ENCODE data around the gene C19orf67.

DNA sequence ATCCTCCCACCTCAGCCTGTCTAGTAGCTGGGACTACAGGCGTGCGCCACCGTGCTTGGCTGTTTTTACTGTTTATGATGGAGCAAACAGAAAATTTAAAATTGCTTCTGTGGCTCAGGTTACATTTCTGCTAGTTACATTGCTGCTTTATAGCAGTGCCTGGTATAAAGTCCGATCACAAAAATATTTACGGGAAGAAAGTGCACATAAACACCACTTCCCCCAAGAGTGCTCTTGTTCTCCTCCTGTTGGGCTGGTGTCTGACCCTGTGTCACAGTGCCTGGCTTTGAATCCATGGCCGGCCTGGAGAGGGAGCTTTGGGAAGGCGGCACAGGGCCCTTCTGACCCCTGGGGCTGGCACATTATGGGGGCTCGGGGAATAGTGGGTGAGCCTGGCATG, 20.1 kb upstream of the C19orf67 start:
- TF ChIP-seq, protein P1, sequence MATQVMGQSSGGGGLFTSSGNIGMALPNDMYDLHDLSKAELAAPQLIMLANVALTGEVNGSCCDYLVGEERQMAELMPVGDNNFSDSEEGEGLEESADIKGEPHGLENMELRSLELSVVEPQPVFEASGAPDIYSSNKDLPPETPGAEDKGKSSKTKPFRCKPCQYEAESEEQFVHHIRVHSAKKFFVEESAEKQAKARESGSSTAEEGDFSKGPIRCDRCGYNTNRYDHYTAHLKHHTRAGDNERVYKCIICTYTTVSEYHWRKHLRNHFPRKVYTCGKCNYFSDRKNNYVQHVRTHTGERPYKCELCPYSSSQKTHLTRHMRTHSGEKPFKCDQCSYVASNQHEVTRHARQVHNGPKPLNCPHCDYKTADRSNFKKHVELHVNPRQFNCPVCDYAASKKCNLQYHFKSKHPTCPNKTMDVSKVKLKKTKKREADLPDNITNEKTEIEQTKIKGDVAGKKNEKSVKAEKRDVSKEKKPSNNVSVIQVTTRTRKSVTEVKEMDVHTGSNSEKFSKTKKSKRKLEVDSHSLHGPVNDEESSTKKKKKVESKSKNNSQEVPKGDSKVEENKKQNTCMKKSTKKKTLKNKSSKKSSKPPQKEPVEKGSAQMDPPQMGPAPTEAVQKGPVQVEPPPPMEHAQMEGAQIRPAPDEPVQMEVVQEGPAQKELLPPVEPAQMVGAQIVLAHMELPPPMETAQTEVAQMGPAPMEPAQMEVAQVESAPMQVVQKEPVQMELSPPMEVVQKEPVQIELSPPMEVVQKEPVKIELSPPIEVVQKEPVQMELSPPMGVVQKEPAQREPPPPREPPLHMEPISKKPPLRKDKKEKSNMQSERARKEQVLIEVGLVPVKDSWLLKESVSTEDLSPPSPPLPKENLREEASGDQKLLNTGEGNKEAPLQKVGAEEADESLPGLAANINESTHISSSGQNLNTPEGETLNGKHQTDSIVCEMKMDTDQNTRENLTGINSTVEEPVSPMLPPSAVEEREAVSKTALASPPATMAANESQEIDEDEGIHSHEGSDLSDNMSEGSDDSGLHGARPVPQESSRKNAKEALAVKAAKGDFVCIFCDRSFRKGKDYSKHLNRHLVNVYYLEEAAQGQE (IDR thresholded peaks at IDR 0.05; ENCODE audit: insufficient read depth in 1 of 2, low read depth in 2 of 2, low read length in 1 of 2) = no peak
- TF ChIP-seq, protein P2, sequence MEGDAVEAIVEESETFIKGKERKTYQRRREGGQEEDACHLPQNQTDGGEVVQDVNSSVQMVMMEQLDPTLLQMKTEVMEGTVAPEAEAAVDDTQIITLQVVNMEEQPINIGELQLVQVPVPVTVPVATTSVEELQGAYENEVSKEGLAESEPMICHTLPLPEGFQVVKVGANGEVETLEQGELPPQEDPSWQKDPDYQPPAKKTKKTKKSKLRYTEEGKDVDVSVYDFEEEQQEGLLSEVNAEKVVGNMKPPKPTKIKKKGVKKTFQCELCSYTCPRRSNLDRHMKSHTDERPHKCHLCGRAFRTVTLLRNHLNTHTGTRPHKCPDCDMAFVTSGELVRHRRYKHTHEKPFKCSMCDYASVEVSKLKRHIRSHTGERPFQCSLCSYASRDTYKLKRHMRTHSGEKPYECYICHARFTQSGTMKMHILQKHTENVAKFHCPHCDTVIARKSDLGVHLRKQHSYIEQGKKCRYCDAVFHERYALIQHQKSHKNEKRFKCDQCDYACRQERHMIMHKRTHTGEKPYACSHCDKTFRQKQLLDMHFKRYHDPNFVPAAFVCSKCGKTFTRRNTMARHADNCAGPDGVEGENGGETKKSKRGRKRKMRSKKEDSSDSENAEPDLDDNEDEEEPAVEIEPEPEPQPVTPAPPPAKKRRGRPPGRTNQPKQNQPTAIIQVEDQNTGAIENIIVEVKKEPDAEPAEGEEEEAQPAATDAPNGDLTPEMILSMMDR (IDR thresholded peaks at IDR 0.05) = no peak
- no peak for TF ChIP-seq POLR2AphosphoS5 (IDR thresholded peaks at IDR 0.05; ENCODE audit: low read depth, low read length)
- no peak for TF ChIP-seq SIN3A (IDR thresholded peaks at IDR 0.05; ENCODE audit: borderline replicate concordance, insufficient read depth, low read depth, low read length)
- TF ChIP-seq TCF7L2 (IDR thresholded peaks at IDR 0.05; ENCODE audit: low read depth, low read length) = no peak

Data from Panc1 (cell line).